ENCODE results near the gene FOXP1. TPM values are rescaled to one million over a fixed set of nuclear protein-coding genes. Genes with fewer than 3 reads are reported as not detected.
A peak's percentile ranks its signal among the peaks of the same experiment; 100 is the strongest.

Gene FOXP1
- total and polyA plus RNA-seq, 2 experiments from 2014 or later = 37.4 to 59.9 TPM

GRCh38 chr3:71323558-71323957 is 260.0 kb downstream of the FOXP1 start:
- no peaks in the 10 kb centered on the region for H3K79me2 ChIP-seq (ENCODE audit: insufficient read depth)
- no peaks in the 10 kb centered on the region for H4K20me1 ChIP-seq (ENCODE audit: insufficient read depth)
- WGBS, 2 experiments (ENCODE audit: low coverage in 1 of 2, low lambda C conversion rate in 2 of 2, missing lambda C conversion rate in 2 of 2) = 98 to 99% methylated on average over 5 of the region's 5 CpGs
- no peak overlapping the region for H3K4me3 ChIP-seq
- no peak overlapping the region for H3K27ac ChIP-seq
- H3K4me2 ChIP-seq (ENCODE audit: unreplicated experiment) = no peak overlapping the region
- no peaks in the 10 kb centered on the region for H3K9me2 ChIP-seq (ENCODE audit: insufficient read depth)
- no peaks in the 10 kb centered on the region for H3K9me3 ChIP-seq (ENCODE audit: low read depth)
- no peaks in the 10 kb centered on the region for H3K27me3 ChIP-seq (replicated peaks; ENCODE audit: insufficient read depth)
- H3K4me1 ChIP-seq (ENCODE audit: insufficient read depth) = peaks cover under 1% of the 10 kb centered on the region; the same call in 1 of the 2 replicates
- no peak overlapping the region for H2AFZ ChIP-seq
- H3K9ac ChIP-seq = no peak overlapping the region
- no peaks in the 10 kb centered on the region for H3F3A ChIP-seq (ENCODE audit: insufficient read depth)
- TF ChIP-seq EZH2 (IDR thresholded peaks at IDR 0.05; ENCODE audit: insufficient read depth, poor library complexity, severe bottlenecking) = no peak
- no peak for TF ChIP-seq EZH2phosphoT487 (IDR thresholded peaks at IDR 0.05; ENCODE audit: insufficient read depth, low read depth)
- no peaks in the 10 kb centered on the region for H3K36me3 ChIP-seq (ENCODE audit: low read depth)
- in situ Hi-C loops (cut with MboI) = no loop called here
- DNase-seq = no peak

DNA sequence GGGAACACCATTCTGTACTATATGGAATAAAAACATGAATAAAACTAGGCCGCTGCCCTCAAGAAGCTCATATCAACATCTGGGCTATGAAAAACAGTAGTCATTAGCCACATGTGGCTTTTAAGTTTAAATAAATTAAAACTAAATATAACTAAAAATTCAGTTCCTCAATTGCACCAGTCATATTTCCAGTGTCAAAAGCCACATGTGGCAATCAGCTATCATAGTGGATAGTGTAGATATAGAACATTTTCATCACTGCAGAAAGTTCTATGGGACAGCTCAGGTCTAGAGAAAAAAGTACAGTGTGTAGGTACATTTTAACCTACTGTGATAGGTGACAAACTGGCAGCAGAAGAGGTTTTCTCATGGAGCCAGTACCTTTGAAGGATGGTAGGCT is 261.4 kb downstream of the FOXP1 start:
- no peaks in the 10 kb centered on the region for H3F3A ChIP-seq (ENCODE audit: insufficient read depth)
- no peak overlapping the region for H2AFZ ChIP-seq
- H3K9me3 ChIP-seq (ENCODE audit: low read depth) = no peaks in the 10 kb centered on the region
- TF ChIP-seq EZH2 (IDR thresholded peaks at IDR 0.05; ENCODE audit: insufficient read depth, poor library complexity, severe bottlenecking) = no peak
- TF ChIP-seq EZH2phosphoT487 (IDR thresholded peaks at IDR 0.05; ENCODE audit: insufficient read depth, low read depth) = no peak
- H3K27me3 ChIP-seq (replicated peaks; ENCODE audit: insufficient read depth) = no peaks in the 10 kb centered on the region
- no peaks in the 10 kb centered on the region for H4K20me1 ChIP-seq (ENCODE audit: insufficient read depth)
- no peak for DNase-seq
- no peak overlapping the region for H3K9ac ChIP-seq
- in situ Hi-C loops (cut with MboI) = no loop called here
- H3K27ac ChIP-seq = no peak overlapping the region
- H3K4me3 ChIP-seq = no peak overlapping the region
- 100% methylated on average over 1 of the region's 1 CpG for WGBS, 2 experiments (ENCODE audit: low coverage in 1 of 2, low lambda C conversion rate in 2 of 2, missing lambda C conversion rate in 2 of 2)
- H3K79me2 ChIP-seq (ENCODE audit: insufficient read depth) = 0 out of 2 replicates have a peak, but pooled peaks cover 6% of the 10 kb centered on the region
- H3K4me1 ChIP-seq (ENCODE audit: insufficient read depth) = peaks cover 14% of the 10 kb centered on the region
- H3K4me2 ChIP-seq (ENCODE audit: unreplicated experiment) = no peak overlapping the region
- H3K36me3 ChIP-seq (ENCODE audit: low read depth) = no peaks in the 10 kb centered on the region
- H3K9me2 ChIP-seq (ENCODE audit: insufficient read depth) = no peaks in the 10 kb centered on the region

DNA sequence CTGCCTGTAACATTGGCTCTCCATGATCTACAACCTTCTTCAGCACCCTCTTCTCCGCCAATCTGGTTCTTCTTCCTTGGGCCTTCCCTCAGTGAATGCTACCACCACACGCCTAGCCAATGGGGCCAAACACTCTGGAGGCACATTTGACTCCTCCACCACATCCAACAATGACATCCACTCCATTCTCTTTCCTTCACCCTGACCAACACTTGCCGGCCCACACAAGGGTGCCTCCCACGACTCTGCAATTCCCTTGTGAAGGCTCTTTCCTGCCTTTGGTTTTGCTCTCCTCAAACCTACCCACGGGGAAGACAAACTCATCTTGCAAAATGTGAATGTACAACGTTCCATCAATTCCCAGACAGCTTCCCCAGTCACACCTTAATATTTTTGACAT is 263.8 kb downstream of the FOXP1 start:
- Histone ChIP-seq H3K4me3 (no peak overlapping the region), H3K4me1 (ENCODE audit: insufficient read depth) (peaks cover 15% of the 10 kb centered on the region), H3K36me3 (ENCODE audit: low read depth) (no peaks in the 10 kb centered on the region), H3K9ac (no peak overlapping the region), H3F3A (ENCODE audit: insufficient read depth) (no peaks in the 10 kb centered on the region), H3K9me2 (ENCODE audit: insufficient read depth) (no peaks in the 10 kb centered on the region), H3K4me2 (ENCODE audit: unreplicated experiment) (no peak overlapping the region), H4K20me1 (ENCODE audit: insufficient read depth) (no peaks in the 10 kb centered on the region), H3K27me3 (replicated peaks; ENCODE audit: insufficient read depth) (no peaks in the 10 kb centered on the region), H2AFZ (no peak overlapping the region), H3K79me2 (ENCODE audit: insufficient read depth) (peaks cover 16% of the 10 kb centered on the region; the same call in 1 of the 2 replicates), H3K27ac (no peak overlapping the region), H3K9me3 (ENCODE audit: low read depth) (no peaks in the 10 kb centered on the region)
- WGBS, 2 experiments (ENCODE audit: low coverage in 1 of 2, low lambda C conversion rate in 2 of 2, missing lambda C conversion rate in 2 of 2) = 94 to 98% methylated on average over 6 of the region's 6 CpGs
- TF ChIP-seq EZH2phosphoT487 (IDR thresholded peaks at IDR 0.05; ENCODE audit: insufficient read depth, low read depth) = no peak
- TF ChIP-seq EZH2 (IDR thresholded peaks at IDR 0.05; ENCODE audit: insufficient read depth, poor library complexity, severe bottlenecking) = no peak
- in situ Hi-C loops (cut with MboI) = no loop called here
- DNase-seq = no peak

DNA sequence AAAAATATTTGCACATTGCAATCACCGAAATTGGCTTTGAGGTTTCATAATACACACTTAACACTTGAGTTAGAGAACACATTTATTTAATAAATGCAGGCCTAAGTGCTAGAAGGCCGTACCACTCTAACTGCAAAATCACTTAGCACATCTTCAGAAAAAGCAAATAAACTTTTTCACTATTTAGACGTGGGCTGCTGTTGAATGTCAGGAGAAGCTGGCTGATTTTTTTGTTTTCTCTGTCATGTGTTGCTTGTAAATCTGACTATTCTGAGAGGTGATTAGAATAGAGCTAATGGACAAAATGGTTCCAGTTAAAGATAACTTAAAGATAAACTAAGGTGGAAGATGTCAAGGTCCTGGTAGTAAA is 265.1 kb downstream of the FOXP1 start:
- H3F3A ChIP-seq (ENCODE audit: insufficient read depth) = no peaks in the 10 kb centered on the region
- H2AFZ ChIP-seq = no peak overlapping the region
- H3K9ac ChIP-seq = no peak overlapping the region
- WGBS, 2 experiments (ENCODE audit: low coverage in 1 of 2, low lambda C conversion rate in 2 of 2, missing lambda C conversion rate in 2 of 2) = 73 to 81% methylated on average over 3 of the region's 3 CpGs
- no peaks in the 10 kb centered on the region for H4K20me1 ChIP-seq (ENCODE audit: insufficient read depth)
- no peaks in the 10 kb centered on the region for H3K9me2 ChIP-seq (ENCODE audit: insufficient read depth)
- H3K79me2 ChIP-seq (ENCODE audit: insufficient read depth) = peaks cover 16% of the 10 kb centered on the region; the same call in 1 of the 2 replicates
- no peaks in the 10 kb centered on the region for H3K9me3 ChIP-seq (ENCODE audit: low read depth)
- peak overlapping the region; percentile 31 for H3K4me2 ChIP-seq (ENCODE audit: unreplicated experiment)
- no peak overlapping the region for H3K4me3 ChIP-seq
- no peaks in the 10 kb centered on the region for H3K27me3 ChIP-seq (replicated peaks; ENCODE audit: insufficient read depth)
- no peak overlapping the region for H3K27ac ChIP-seq
- DNase-seq = no peak
- H3K4me1 ChIP-seq (ENCODE audit: insufficient read depth) = peaks cover 15% of the 10 kb centered on the region
- no peak for TF ChIP-seq EZH2phosphoT487 (IDR thresholded peaks at IDR 0.05; ENCODE audit: insufficient read depth, low read depth)
- TF ChIP-seq EZH2 (IDR thresholded peaks at IDR 0.05; ENCODE audit: insufficient read depth, poor library complexity, severe bottlenecking) = no peak
- in situ Hi-C loops (cut with MboI) = no loop called here
- H3K36me3 ChIP-seq (ENCODE audit: low read depth) = no peaks in the 10 kb centered on the region
